DND-41 (cell line): ENCODE measurements around the gene EAF1.
A peak's percentile ranks its signal among the peaks of the same experiment; 100 is the strongest.
"Not testable (repeated sequence)": the region's sequence is repeated elsewhere in the genome, so short reads cannot be mapped to it uniquely, and the experiment has no call there.

Experiments
- ATAC-seq: fragments of 200-7000 bp; cut with Tn5 transposase; 3 replicates; pipeline ENCODE4 v1.9.1; 2021; ENCODE audit warnings: low read depth; ENCODE audit not compliant: insufficient read depth
- DNase-seq: peaks from one replicate; pipeline ENCODE4 v3.0.0-alpha.2; 2020
- H2AFZ ChIP-seq: 2 replicates; pipeline ENCODE4 v1.6.0; 2012; ENCODE audit warnings: low read depth, low read length
- H3K27ac ChIP-seq: 2 replicates; pipeline ENCODE4 v1.5.1; 2012; ENCODE audit warnings: low read length, inconsistent platforms
- H3K27me3 ChIP-seq: fragments of 200-600 bp; sonication (generic); 2 replicates; pipeline ENCODE4 v1.6.0; 2012; ENCODE audit warnings: low read length, mild to moderate bottlenecking, inconsistent platforms; ENCODE audit not compliant: insufficient read depth, poor library complexity
- H3K36me3 ChIP-seq: 2 replicates; pipeline ENCODE4 v1.5.1; 2012; ENCODE audit warnings: low read length, inconsistent platforms; ENCODE audit not compliant: insufficient read depth
- H3K4me1 ChIP-seq: 2 replicates; pipeline ENCODE4 v1.5.1; 2012; ENCODE audit warnings: mild to moderate bottlenecking, low read length; ENCODE audit not compliant: insufficient read depth
- H3K4me2 ChIP-seq: 2 replicates; pipeline ENCODE4 v1.6.0; 2012; ENCODE audit warnings: mild to moderate bottlenecking, moderate library complexity, low read length, inconsistent platforms; ENCODE audit not compliant: insufficient read depth
- H3K4me3 ChIP-seq, 2 experiments: fragments of 200-600 bp in 1 of 2; shearing (Covaris generic) in 1 of 2; 2 replicates each; pipeline ENCODE4 v1.5.1; 2012 to 2016; ENCODE audit warnings: inconsistent platforms in 2 of 2, low read length in 2 of 2, mild to moderate bottlenecking in 2 of 2, low read depth in 1 of 2, moderate library complexity in 1 of 2
- H3K79me2 ChIP-seq: 2 replicates; pipeline ENCODE4 v1.6.0; 2012; ENCODE audit warnings: low read length, inconsistent platforms; ENCODE audit not compliant: insufficient read depth
- H3K9ac ChIP-seq: 2 replicates; pipeline ENCODE4 v1.6.0; 2012; ENCODE audit warnings: low read depth, mild to moderate bottlenecking, inconsistent platforms, low read length, moderate library complexity
- H3K9me3 ChIP-seq: 2 replicates; pipeline ENCODE4 v1.5.1; 2012; ENCODE audit warnings: low read length, moderate library complexity, mild to moderate bottlenecking, inconsistent platforms; ENCODE audit not compliant: insufficient read depth, severe bottlenecking
- H4K20me1 ChIP-seq: 2 replicates; pipeline ENCODE4 v1.6.0; 2012; ENCODE audit warnings: low read length; ENCODE audit not compliant: insufficient read depth
- CTCF ChIP-seq: IDR thresholded peaks from 2 replicates; pipeline ENCODE4 v1.5.1; 2012; ENCODE audit warnings: borderline replicate concordance, low read length, moderate library complexity, mild to moderate bottlenecking; ENCODE audit not compliant: poor library complexity, severe bottlenecking; ENCODE audit errors: extremely low read depth
- EZH2 ChIP-seq: IDR thresholded peaks from 3 replicates; pipeline ENCODE4 v1.6.1; 2012; ENCODE audit warnings: borderline replicate concordance, low read depth, mild to moderate bottlenecking, moderate library complexity, low read length, inconsistent platforms; ENCODE audit not compliant: severe bottlenecking

Gene EAF1

GRCh38 chr3:15454965-15455364 is 27.6 kb downstream of the EAF1 start:
- Histone ChIP-seq H3K27ac (no peak overlapping the region), H4K20me1 (no peaks in the 10 kb centered on the region), H2AFZ (no peak overlapping the region), H3K36me3 (no peaks in the 10 kb centered on the region), H3K9ac (no peak overlapping the region), H3K4me1 (peaks cover 3% of the 10 kb centered on the region), H3K9me3 (no peaks in the 10 kb centered on the region), H3K4me3 (no peak overlapping the region), H3K27me3 (no peaks in the 10 kb centered on the region), H3K79me2 (no peaks in the 10 kb centered on the region), H3K4me2 (no peak overlapping the region)
- DNase-seq: no peak
- ATAC-seq: no peak
- TF ChIP-seq CTCF (no peak), EZH2 (no peak)

GRCh38 chr3:15455756-15456155 is 28.4 kb downstream of the EAF1 start:
- ATAC-seq (no peak), DNase-seq (no peak)
- Histone ChIP-seq H2AFZ (no peak overlapping the region), H3K36me3 (no peaks in the 10 kb centered on the region), H3K9ac (no peak overlapping the region), H3K4me2 (no peak overlapping the region), H3K27ac (peak overlapping the region; percentile 37), H3K9me3 (no peaks in the 10 kb centered on the region), H4K20me1 (no peaks in the 10 kb centered on the region), H3K27me3 (no peaks in the 10 kb centered on the region), H3K4me1 (peaks cover 11% of the 10 kb centered on the region), H3K79me2 (no peaks in the 10 kb centered on the region), H3K4me3 (no peak overlapping the region)
- TF ChIP-seq EZH2 (no peak), CTCF (no peak)

GRCh38 chr3:15456321-15456720 is 28.9 kb downstream of the EAF1 start:
- DNase-seq (no peak), ATAC-seq (no peak)
- Histone ChIP-seq H3K79me2 (no peaks in the 10 kb centered on the region), H3K9ac (no peak overlapping the region), H4K20me1 (no peaks in the 10 kb centered on the region), H2AFZ (no peak overlapping the region), H3K36me3 (no peaks in the 10 kb centered on the region), H3K27ac (no peak overlapping the region), H3K4me3 (no peak overlapping the region), H3K4me1 (peaks cover 17% of the 10 kb centered on the region), H3K4me2 (no peak overlapping the region), H3K27me3 (no peaks in the 10 kb centered on the region), H3K9me3 (no peaks in the 10 kb centered on the region)
- TF ChIP-seq CTCF (no peak), EZH2 (no peak)

GRCh38 chr3:15456915-15457314 is 29.5 kb downstream of the EAF1 start:
- H3K4me2 ChIP-seq, H3K27ac ChIP-seq, H3K27me3 ChIP-seq, ATAC-seq, H4K20me1 ChIP-seq, H3K9me3 ChIP-seq, H2AFZ ChIP-seq, DNase-seq, H3K79me2 ChIP-seq, H3K4me3 ChIP-seq, H3K9ac ChIP-seq, H3K36me3 ChIP-seq: not testable (repeated sequence)
- H3K4me1 ChIP-seq: peaks cover 22% of the 10 kb centered on the region
